Measurements from ENCODE around the gene NUP160. TPM values are rescaled to one million over a fixed set of nuclear protein-coding genes. Genes with fewer than 3 reads are reported as not detected.

The NUP160 gene
- total and polyA plus RNA-seq, 10 of the 15 experiments (the other 5 are each of a cell fraction or from before 2014, with no cell fraction given) = 24.0 to 87.6 (median 54.6) TPM

DNA sequence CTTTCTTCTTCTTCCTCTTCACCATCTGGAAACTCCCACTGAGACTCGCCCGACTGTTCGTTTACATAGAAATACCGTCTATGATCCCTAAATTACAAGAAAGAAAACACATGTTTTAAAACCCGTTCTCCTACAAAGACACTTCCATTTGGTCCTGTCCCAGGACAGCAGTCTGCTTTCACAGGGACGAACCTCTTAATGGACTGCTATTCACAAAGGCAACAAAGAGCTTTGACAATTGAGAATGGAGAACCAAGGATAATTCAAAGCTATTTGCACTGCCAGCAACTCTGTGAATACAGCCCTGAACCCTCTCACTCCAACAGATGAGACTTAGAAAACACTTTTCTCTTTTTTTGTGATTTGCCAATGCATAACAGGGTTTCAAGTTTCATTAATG lies 116.7 kb downstream of the NUP160 start (continued):
- TF ChIP-seq, protein P1, sequence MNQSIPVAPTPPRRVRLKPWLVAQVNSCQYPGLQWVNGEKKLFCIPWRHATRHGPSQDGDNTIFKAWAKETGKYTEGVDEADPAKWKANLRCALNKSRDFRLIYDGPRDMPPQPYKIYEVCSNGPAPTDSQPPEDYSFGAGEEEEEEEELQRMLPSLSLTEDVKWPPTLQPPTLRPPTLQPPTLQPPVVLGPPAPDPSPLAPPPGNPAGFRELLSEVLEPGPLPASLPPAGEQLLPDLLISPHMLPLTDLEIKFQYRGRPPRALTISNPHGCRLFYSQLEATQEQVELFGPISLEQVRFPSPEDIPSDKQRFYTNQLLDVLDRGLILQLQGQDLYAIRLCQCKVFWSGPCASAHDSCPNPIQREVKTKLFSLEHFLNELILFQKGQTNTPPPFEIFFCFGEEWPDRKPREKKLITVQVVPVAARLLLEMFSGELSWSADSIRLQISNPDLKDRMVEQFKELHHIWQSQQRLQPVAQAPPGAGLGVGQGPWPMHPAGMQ (IDR thresholded peaks at IDR 0.05; ENCODE audit: borderline replicate concordance) = no peak
- TF ChIP-seq, protein P2, sequence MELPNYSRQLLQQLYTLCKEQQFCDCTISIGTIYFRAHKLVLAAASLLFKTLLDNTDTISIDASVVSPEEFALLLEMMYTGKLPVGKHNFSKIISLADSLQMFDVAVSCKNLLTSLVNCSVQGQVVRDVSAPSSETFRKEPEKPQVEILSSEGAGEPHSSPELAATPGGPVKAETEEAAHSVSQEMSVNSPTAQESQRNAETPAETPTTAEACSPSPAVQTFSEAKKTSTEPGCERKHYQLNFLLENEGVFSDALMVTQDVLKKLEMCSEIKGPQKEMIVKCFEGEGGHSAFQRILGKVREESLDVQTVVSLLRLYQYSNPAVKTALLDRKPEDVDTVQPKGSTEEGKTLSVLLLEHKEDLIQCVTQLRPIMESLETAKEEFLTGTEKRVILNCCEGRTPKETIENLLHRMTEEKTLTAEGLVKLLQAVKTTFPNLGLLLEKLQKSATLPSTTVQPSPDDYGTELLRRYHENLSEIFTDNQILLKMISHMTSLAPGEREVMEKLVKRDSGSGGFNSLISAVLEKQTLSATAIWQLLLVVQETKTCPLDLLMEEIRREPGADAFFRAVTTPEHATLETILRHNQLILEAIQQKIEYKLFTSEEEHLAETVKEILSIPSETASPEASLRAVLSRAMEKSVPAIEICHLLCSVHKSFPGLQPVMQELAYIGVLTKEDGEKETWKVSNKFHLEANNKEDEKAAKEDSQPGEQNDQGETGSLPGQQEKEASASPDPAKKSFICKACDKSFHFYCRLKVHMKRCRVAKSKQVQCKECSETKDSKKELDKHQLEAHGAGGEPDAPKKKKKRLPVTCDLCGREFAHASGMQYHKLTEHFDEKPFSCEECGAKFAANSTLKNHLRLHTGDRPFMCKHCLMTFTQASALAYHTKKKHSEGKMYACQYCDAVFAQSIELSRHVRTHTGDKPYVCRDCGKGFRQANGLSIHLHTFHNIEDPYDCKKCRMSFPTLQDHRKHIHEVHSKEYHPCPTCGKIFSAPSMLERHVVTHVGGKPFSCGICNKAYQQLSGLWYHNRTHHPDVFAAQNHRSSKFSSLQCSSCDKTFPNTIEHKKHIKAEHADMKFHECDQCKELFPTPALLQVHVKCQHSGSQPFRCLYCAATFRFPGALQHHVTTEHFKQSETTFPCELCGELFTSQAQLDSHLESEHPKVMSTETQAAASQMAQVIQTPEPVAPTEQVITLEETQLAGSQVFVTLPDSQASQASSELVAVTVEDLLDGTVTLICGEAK (IDR thresholded peaks at IDR 0.05; ENCODE audit: borderline replicate concordance) = no peak
- TF ChIP-seq YY1 (IDR thresholded peaks at IDR 0.05; ENCODE audit: low read depth, low read length) = no peak
- TF ChIP-seq POLR2AphosphoS2 (IDR thresholded peaks at IDR 0.05; ENCODE audit: low read depth, low read length) = no peak
- TF ChIP-seq IRF4 (IDR thresholded peaks at IDR 0.05; ENCODE audit: low read depth, low read length) = no peak
- TF ChIP-seq BMI1 (IDR thresholded peaks at IDR 0.05; ENCODE audit: borderline replicate concordance) = no peak

Small RNAs within 50 kb of the gene (small RNA-seq; reads per million reads assigned to genes)
- not detected for gene AC021443.1
- gene RF00019 = not detected
- not detected for gene RNA5SP340

Other genes with a start within 250 kb of the NUP160 start
- 82.9 and 107 TPM in 2 replicates for gene MTCH2, start 205.8 kb downstream of the NUP160 start, total RNA-seq (2014; rRNA removed)
- gene MTCH2, start 205.8 kb downstream of the NUP160 start, total RNA-seq (2014; rRNA removed; fragmentation: Illumina TruSeq; extraction: Trizol) = 72.5 and 75.0 TPM in 2 replicates
- gene MTCH2, start 205.8 kb downstream of the NUP160 start, total RNA-seq (2021) = 135 and 147 TPM in 2 replicates
- gene MTCH2, start 205.8 kb downstream of the NUP160 start, polyA plus RNA-seq (2011; rRNA removed) = 89.0 and 152 TPM in 2 replicates
- 80.7 and 98.3 TPM in 2 replicates for gene MTCH2, start 205.8 kb downstream of the NUP160 start, polyA plus RNA-seq (2014; fragmentation: Illumina TruSeq; extraction: Trizol)
- gene MTCH2, start 205.8 kb downstream of the NUP160 start, polyA plus RNA-seq (2014; fragmentation: Nextera tagmentation; extraction: Ambion mirVana) = 100 to 1,000 TPM; 338 to 341 TPM
- 71.7 and 72.4 TPM in 2 replicates for gene MTCH2, start 205.8 kb downstream of the NUP160 start, polyA plus RNA-seq (2014; rRNA removed)
- 100 to 1,000 TPM; 310 to 319 TPM for gene MTCH2, start 205.8 kb downstream of the NUP160 start, polyA plus RNA-seq (2016; fragmentation: Nextera tagmentation; extraction: Ambion mirVana)
- 7.0 and 7.5 TPM in 2 replicates for gene AGBL2, start 133.0 kb downstream of the NUP160 start, total RNA-seq (2014; rRNA removed)
- gene AGBL2, start 133.0 kb downstream of the NUP160 start, total RNA-seq (2014; rRNA removed; fragmentation: Illumina TruSeq; extraction: Trizol) = 1.8 and 1.9 TPM in 2 replicates
- 3.7 and 4.0 TPM in 2 replicates for gene AGBL2, start 133.0 kb downstream of the NUP160 start, total RNA-seq (2021)
- gene AGBL2, start 133.0 kb downstream of the NUP160 start, polyA plus RNA-seq (2011; rRNA removed) = 12.2 and 14.4 TPM in 2 replicates
- 1.2 and 2.1 TPM in 2 replicates for gene AGBL2, start 133.0 kb downstream of the NUP160 start, polyA plus RNA-seq (2014; fragmentation: Illumina TruSeq; extraction: Trizol)
- 1 to 10 TPM in 1 of 2 experiments, under 1 TPM in 1; 0.93 to 1.6 TPM for gene AGBL2, start 133.0 kb downstream of the NUP160 start, polyA plus RNA-seq (2014; fragmentation: Nextera tagmentation; extraction: Ambion mirVana)
- 8.0 and 8.4 TPM in 2 replicates for gene AGBL2, start 133.0 kb downstream of the NUP160 start, polyA plus RNA-seq (2014; rRNA removed)
- gene AGBL2, start 133.0 kb downstream of the NUP160 start, polyA plus RNA-seq (2016; fragmentation: Nextera tagmentation; extraction: Ambion mirVana) = 1 to 10 TPM; 2.3 to 3.5 TPM
- gene FNBP4, start 81.0 kb downstream of the NUP160 start, total RNA-seq (2014; rRNA removed) = 88.3 and 92.4 TPM in 2 replicates
- 95.5 and 100 TPM in 2 replicates for gene FNBP4, start 81.0 kb downstream of the NUP160 start, total RNA-seq (2014; rRNA removed; fragmentation: Illumina TruSeq; extraction: Trizol)
- 74.9 and 94.9 TPM in 2 replicates for gene FNBP4, start 81.0 kb downstream of the NUP160 start, total RNA-seq (2021)
- 162 and 163 TPM in 2 replicates for gene FNBP4, start 81.0 kb downstream of the NUP160 start, polyA plus RNA-seq (2011; rRNA removed)
- gene FNBP4, start 81.0 kb downstream of the NUP160 start, polyA plus RNA-seq (2014; fragmentation: Illumina TruSeq; extraction: Trizol) = 138 and 153 TPM in 2 replicates
- 10 to 100 TPM; 19.7 to 21.9 TPM for gene FNBP4, start 81.0 kb downstream of the NUP160 start, polyA plus RNA-seq (2014; fragmentation: Nextera tagmentation; extraction: Ambion mirVana)
- 121 and 127 TPM in 2 replicates for gene FNBP4, start 81.0 kb downstream of the NUP160 start, polyA plus RNA-seq (2014; rRNA removed)
- 10 to 100 TPM; 63.3 to 65.4 TPM for gene FNBP4, start 81.0 kb downstream of the NUP160 start, polyA plus RNA-seq (2016; fragmentation: Nextera tagmentation; extraction: Ambion mirVana)
- 10.3 and 11.6 TPM in 2 replicates for gene PTPRJ, start 132.2 kb upstream of the NUP160 start, total RNA-seq (2014; rRNA removed)
- 13.5 and 14.2 TPM in 2 replicates for gene PTPRJ, start 132.2 kb upstream of the NUP160 start, total RNA-seq (2014; rRNA removed; fragmentation: Illumina TruSeq; extraction: Trizol)
- gene PTPRJ, start 132.2 kb upstream of the NUP160 start, total RNA-seq (2021) = 21.0 and 22.4 TPM in 2 replicates
- gene PTPRJ, start 132.2 kb upstream of the NUP160 start, polyA plus RNA-seq (2011; rRNA removed) = 0.22 and 0.37 TPM in 2 replicates
- gene PTPRJ, start 132.2 kb upstream of the NUP160 start, polyA plus RNA-seq (2014; fragmentation: Illumina TruSeq; extraction: Trizol) = 11.0 and 11.7 TPM in 2 replicates
- under 1 TPM; 0.77 to 0.91 TPM for gene PTPRJ, start 132.2 kb upstream of the NUP160 start, polyA plus RNA-seq (2014; fragmentation: Nextera tagmentation; extraction: Ambion mirVana)
- 7.6 and 9.1 TPM in 2 replicates for gene PTPRJ, start 132.2 kb upstream of the NUP160 start, polyA plus RNA-seq (2014; rRNA removed)
- 1 to 10 TPM; 2.1 to 5.6 TPM for gene PTPRJ, start 132.2 kb upstream of the NUP160 start, polyA plus RNA-seq (2016; fragmentation: Nextera tagmentation; extraction: Ambion mirVana)

All from GM12878 (cell line).